ENCODE results near the gene OR51E2. TPM values are rescaled to one million over a fixed set of nuclear protein-coding genes. Genes with fewer than 3 reads are reported as not detected.

The OR51E2 gene, protein sequence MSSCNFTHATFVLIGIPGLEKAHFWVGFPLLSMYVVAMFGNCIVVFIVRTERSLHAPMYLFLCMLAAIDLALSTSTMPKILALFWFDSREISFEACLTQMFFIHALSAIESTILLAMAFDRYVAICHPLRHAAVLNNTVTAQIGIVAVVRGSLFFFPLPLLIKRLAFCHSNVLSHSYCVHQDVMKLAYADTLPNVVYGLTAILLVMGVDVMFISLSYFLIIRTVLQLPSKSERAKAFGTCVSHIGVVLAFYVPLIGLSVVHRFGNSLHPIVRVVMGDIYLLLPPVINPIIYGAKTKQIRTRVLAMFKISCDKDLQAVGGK
- not detected for polyA plus RNA-seq (2012; ENCODE audit: insufficient read length, low read depth)

- TF ChIP-seq SIN3A (IDR thresholded peaks at IDR 0.05; ENCODE audit: borderline replicate concordance, insufficient read depth, low read length) (no peak), TAF1 (IDR thresholded peaks at IDR 0.05; ENCODE audit: borderline replicate concordance, insufficient read depth, low read length) (no peak), FOXP2 (optimal IDR thresholded peaks at IDR 0.05; ENCODE audit: borderline replicate concordance, extremely low read depth, extremely low read length, insufficient read depth) (no peak), REST (IDR thresholded peaks at IDR 0.05; ENCODE audit: insufficient read depth in 1 of 2, low read depth in 2 of 2, low read length in 2 of 2) (no peak), POLR2AphosphoS5 (IDR thresholded peaks at IDR 0.05; ENCODE audit: low read depth, low read length) (no peak)
Observed at GRCh38 chr11:4697585-4697984, at the start of gene OR51E2. Gene OR51E2, minus strand, starts transcription at chr11:4697853. Its CDS starts 15,142 bp downstream, at chr11:4682711.

GRCh38 chr11:4740735-4741134 lies 43.1 kb upstream of the OR51E2 start:
- TF ChIP-seq POLR2AphosphoS5 (IDR thresholded peaks at IDR 0.05; ENCODE audit: low read depth, low read length) (no peak), FOXP2 (optimal IDR thresholded peaks at IDR 0.05; ENCODE audit: borderline replicate concordance, extremely low read depth, extremely low read length, insufficient read depth) (no peak), SIN3A (IDR thresholded peaks at IDR 0.05; ENCODE audit: borderline replicate concordance, insufficient read depth, low read length) (no peak), REST (IDR thresholded peaks at IDR 0.05; ENCODE audit: insufficient read depth in 1 of 2, low read depth in 2 of 2, low read length in 2 of 2) (no peak), TAF1 (IDR thresholded peaks at IDR 0.05; ENCODE audit: borderline replicate concordance, insufficient read depth, low read length) (no peak)

DNA sequence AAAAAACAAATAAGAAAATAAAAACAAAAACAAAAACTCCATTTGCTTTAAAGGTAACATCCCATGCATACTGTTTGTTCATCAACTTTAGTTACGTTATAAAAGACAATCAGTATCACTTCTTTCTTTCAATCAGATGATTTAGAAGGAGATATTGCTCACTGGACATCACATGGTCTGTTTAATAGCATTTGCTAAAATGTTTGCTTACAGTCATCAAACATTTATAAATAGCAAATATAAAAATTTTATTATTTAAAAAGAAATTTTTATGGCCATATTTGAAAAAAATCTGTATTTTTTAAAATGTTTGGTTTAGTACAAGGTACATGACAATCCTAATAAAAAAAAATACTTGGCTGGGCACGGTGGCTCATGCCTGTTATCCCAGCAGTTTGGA lies 29.5 kb upstream of the OR51E2 start:
- TF ChIP-seq REST (IDR thresholded peaks at IDR 0.05; ENCODE audit: insufficient read depth in 1 of 2, low read depth in 2 of 2, low read length in 2 of 2): no peak
- no peak for TF ChIP-seq SIN3A (IDR thresholded peaks at IDR 0.05; ENCODE audit: borderline replicate concordance, insufficient read depth, low read length)
- TF ChIP-seq POLR2AphosphoS5 (IDR thresholded peaks at IDR 0.05; ENCODE audit: low read depth, low read length): no peak
- TF ChIP-seq FOXP2 (optimal IDR thresholded peaks at IDR 0.05; ENCODE audit: borderline replicate concordance, extremely low read depth, extremely low read length, insufficient read depth): no peak
- TF ChIP-seq TAF1 (IDR thresholded peaks at IDR 0.05; ENCODE audit: borderline replicate concordance, insufficient read depth, low read length): no peak

GRCh38 chr11:4714300-4714699 lies 16.6 kb upstream of the OR51E2 start:
- TF ChIP-seq TAF1 (IDR thresholded peaks at IDR 0.05; ENCODE audit: borderline replicate concordance, insufficient read depth, low read length) (no peak), POLR2AphosphoS5 (IDR thresholded peaks at IDR 0.05; ENCODE audit: low read depth, low read length) (no peak), FOXP2 (optimal IDR thresholded peaks at IDR 0.05; ENCODE audit: borderline replicate concordance, extremely low read depth, extremely low read length, insufficient read depth) (no peak), REST (IDR thresholded peaks at IDR 0.05; ENCODE audit: insufficient read depth in 1 of 2, low read depth in 2 of 2, low read length in 2 of 2) (no peak), SIN3A (IDR thresholded peaks at IDR 0.05; ENCODE audit: borderline replicate concordance, insufficient read depth, low read length) (no peak)
